HCT116 (cell line): Measurements from ENCODE around the gene ELK4. TPM values are rescaled to one million over a fixed set of nuclear protein-coding genes. Genes with fewer than 3 reads are reported as not detected.

Experiments used
- ATAC-seq: fragments of 200-7000 bp; cut with Tn5 transposase; 2 replicates; pipeline ENCODE4 v1.9.1; 2020; ENCODE audit warnings: mild to moderate bottlenecking, moderate library complexity
- BruUV-seq: library from RNA; stranded (reverse); fragments of 400-500 nt; replicated peaks from 2 replicates; lab custom pipeline; 2021; lab: Mats Ljungman, UMichigan
- CTCF ChIA-PET: fragments of 300-600 bp; sonication (Branson Sonifier 250); formaldehyde crosslinking; loops from one replicate; lab custom pipeline; 2021; ENCODE audit warnings: antibody characterized with exemption; lab: Charles Lee
- POLR2A ChIA-PET: fragments of 300-600, 350-600 bp; sonication (Branson Sonifier 250); formaldehyde crosslinking; loops from one replicate; lab custom pipeline; 2021; ENCODE audit warnings: antibody characterized with exemption; lab: Charles Lee
- RAD21 ChIA-PET, 2 experiments: fragments of 300-600 bp; sonication (Branson Sonifier 250); formaldehyde crosslinking; loops; one replicate each; lab custom pipeline; 2023; ENCODE audit warnings: low total read pairs in 2 of 2; ENCODE audit not compliant: uncharacterized antibody in 2 of 2, unreplicated experiment in 2 of 2, low non-redundant PET in 1 of 2; lab: Charles Lee
- DNase-seq: peaks from one replicate; pipeline ENCODE4 v3.0.0-alpha.2; 2010; ENCODE audit warnings: low read depth, low spot score
- H2AFZ ChIP-seq: fragments of 200-600 bp; shearing (Covaris generic), sonication (generic); 2 replicates; pipeline ENCODE4 v1.6.1; 2017; ENCODE audit warnings: low read depth, mixed run types, mixed read lengths, antibody characterized with exemption, low read length; ENCODE audit not compliant: poor library complexity, severe bottlenecking
- H3K27ac ChIP-seq: 2 replicates; pipeline ENCODE4 v1.5.1; 2012; ENCODE audit warnings: low read depth, low read length
- H3K27me3 ChIP-seq: fragments of 200-600 bp; sonication (generic); 2 replicates; pipeline ENCODE4 v1.6.1; 2016; ENCODE audit warnings: mixed run types, low read length, mixed read lengths; ENCODE audit not compliant: insufficient read depth
- H3K36me3 ChIP-seq, 2 experiments: fragments of 200-500 bp in 1 of 2; fragments of 200-600 bp in 1 of 2; sonication (Bioruptor generic) in 1 of 2; sonication (generic) in 1 of 2; 2 replicates each; pipeline versions ENCODE4 v1.5.1 to v1.6.1; 2014 to 2016; ENCODE audit warnings: low read length in 2 of 2, inconsistent platforms in 1 of 2, mixed read lengths in 1 of 2, mixed run types in 1 of 2; ENCODE audit not compliant: insufficient read depth in 2 of 2, control insufficient read depth in 1 of 2
- H3K4me1 ChIP-seq, 2 experiments: fragments of 200-600 bp in 1 of 2; sonication (generic) in 1 of 2; 2 replicates each; pipeline versions ENCODE4 v1.5.1 to v1.6.1; 2012 to 2017; ENCODE audit warnings: low read length in 2 of 2, inconsistent platforms in 1 of 2, mild to moderate bottlenecking in 1 of 2, mixed read lengths in 1 of 2, mixed run types in 1 of 2, moderate library complexity in 1 of 2; ENCODE audit not compliant: insufficient read depth in 2 of 2, control insufficient read depth in 1 of 2
- H3K4me2 ChIP-seq: fragments of 200-600 bp; sonication (generic); 2 replicates; pipeline ENCODE4 v1.6.1; 2017; ENCODE audit warnings: mixed run types, low read length, mixed read lengths
- H3K4me3 ChIP-seq, 2 experiments: fragments of 200-600 bp in 1 of 2; sonication (generic) in 1 of 2; replicated peaks in 1 of 2; 2 replicates each; pipeline ENCODE4 v1.5.1; 2011 to 2016; ENCODE audit warnings: low read length in 2 of 2, control low read depth in 1 of 2, low read depth in 1 of 2, mild to moderate bottlenecking in 1 of 2, mixed read lengths in 1 of 2, mixed run types in 1 of 2
- H3K79me2 ChIP-seq: fragments of 200-600 bp; sonication (generic); 2 replicates; pipeline ENCODE4 v1.6.1; 2017; ENCODE audit warnings: mild to moderate bottlenecking, mixed run types, low read length, moderate library complexity, mixed read lengths; ENCODE audit not compliant: insufficient read depth
- H3K9ac ChIP-seq: fragments of 200-600 bp; sonication (generic); 2 replicates; pipeline ENCODE4 v1.6.1; 2016; ENCODE audit warnings: low read length, mixed read lengths
- H3K9me2 ChIP-seq: fragments of 200-600 bp; sonication (generic), shearing (Covaris generic); 2 replicates; pipeline ENCODE4 v1.6.1; 2017; ENCODE audit warnings: mixed run types, mild to moderate bottlenecking, moderate library complexity; ENCODE audit not compliant: insufficient read depth
- H3K9me3 ChIP-seq, 2 experiments: fragments of 200-500 bp in 1 of 2; fragments of 200-600 bp in 1 of 2; sonication (Bioruptor generic) in 1 of 2; sonication (generic) in 1 of 2; 2 replicates each; pipeline ENCODE4 v1.6.1; 2014 to 2017; ENCODE audit warnings: low read length in 2 of 2, mixed read lengths in 2 of 2, inconsistent platforms in 1 of 2, low read depth in 1 of 2, mild to moderate bottlenecking in 1 of 2, mixed run types in 1 of 2, moderate library complexity in 1 of 2; ENCODE audit not compliant: control insufficient read depth in 1 of 2, insufficient read depth in 1 of 2
- H4K20me1 ChIP-seq: fragments of 200-600 bp; sonication (generic), shearing (Covaris generic); 2 replicates; pipeline ENCODE4 v1.6.1; 2017; ENCODE audit warnings: mixed run types, mild to moderate bottlenecking, moderate library complexity; ENCODE audit not compliant: insufficient read depth
- EZH2 ChIP-seq: fragments of 200-600 bp; sonication (generic); IDR thresholded peaks from 2 replicates; pipeline ENCODE4 v1.6.1; 2017; ENCODE audit warnings: antibody characterized with exemption, mixed run types
- SP1 ChIP-seq: IDR thresholded peaks from 2 replicates; pipeline ENCODE4 v1.6.1; 2012; ENCODE audit warnings: low read depth
- YY1 ChIP-seq: IDR thresholded peaks from 2 replicates; pipeline ENCODE4 v1.6.1; 2011; ENCODE audit warnings: low read length, low read depth, moderate library complexity, mild to moderate bottlenecking; ENCODE audit not compliant: insufficient replicate concordance; ENCODE audit errors: extremely low read depth
- ZFX ChIP-seq: fragments of 450-650 bp; IDR thresholded peaks from 2 replicates; pipeline ENCODE4 v1.6.1; 2017
- ZNF274 ChIP-seq: fragments of 200-500 bp; sonication (Bioruptor generic); IDR thresholded peaks from 2 replicates; pipeline ENCODE4 v1.6.1; 2014; ENCODE audit warnings: mild to moderate bottlenecking, low read depth, low read length, inconsistent platforms
- intact Hi-C: fragments of 100-400 bp; cut with micrococcal nuclease; formaldehyde crosslinking; loops from 2 replicates; pipeline ENCODE4 v1.10.0; 2022
- total RNA-seq: library from RNA; stranded (reverse); gene quantifications from one replicate; pipeline ENCODE4 v1.2.1, GENCODE V29; 2021; ENCODE audit not compliant: unreplicated experiment
- TF ChIP-seq, protein P1 (sequence below), 3 experiments: fragments of 200-600 bp in 1 of 3; sonication (generic) in 1 of 3; IDR thresholded peaks in 2 of 3; conservative IDR thresholded peaks in 1 of 3; 2 replicates each; pipeline ENCODE4 v1.5.1; 2012 to 2017; ENCODE audit warnings: low read depth in 2 of 3, low read length in 2 of 3, antibody characterized with exemption in 1 of 3, borderline replicate concordance in 1 of 3, control low read depth in 1 of 3, mild to moderate bottlenecking in 1 of 3, mixed read lengths in 1 of 3, mixed run types in 1 of 3, moderate library complexity in 1 of 3; ENCODE audit not compliant: insufficient read depth in 1 of 3
- TF ChIP-seq, protein P2 (sequence below): IDR thresholded peaks from 2 replicates; pipeline ENCODE4 v1.6.1; 2012; ENCODE audit warnings: low read depth

The ELK4 gene
- total RNA-seq, 1 experiment from 2014 or later = 46.2 TPM

DNA sequence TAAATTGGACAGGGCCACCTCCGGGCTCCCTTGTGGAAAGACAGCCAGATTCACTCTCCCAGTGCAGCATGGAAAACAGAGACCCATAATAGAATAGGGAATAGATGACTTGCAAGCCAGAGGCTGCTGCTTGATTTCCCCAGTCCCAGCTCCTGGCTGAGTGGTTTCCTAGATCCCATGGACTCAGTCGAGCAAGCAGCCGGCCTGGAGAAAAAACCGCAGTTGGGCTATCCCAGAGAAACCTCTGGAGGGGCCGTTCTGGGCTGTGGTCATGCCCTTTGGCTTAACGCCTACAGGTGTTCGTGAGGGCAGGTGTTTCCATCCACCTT is 61.7 kb downstream of the ELK4 start:
- H3K9me2 ChIP-seq = no peaks in the 10 kb centered on the region
- POLR2A ChIA-PET = no interaction called here
- no peaks in the 10 kb centered on the region for H3K36me3 ChIP-seq
- DNase-seq (no peak), ATAC-seq (no peak)
- no peak overlapping the region for H3K4me2 ChIP-seq
- no peak overlapping the region for H3K9ac ChIP-seq
- no peak overlapping the region for H2AFZ ChIP-seq
- no peak overlapping the region for H3K4me3 ChIP-seq
- H3K4me1 ChIP-seq = no peaks in the 10 kb centered on the region
- H3K9me3 ChIP-seq = no peaks in the 10 kb centered on the region
- no peak overlapping the region for H3K27ac ChIP-seq
- CTCF ChIA-PET = interaction anchor here (1.2 kb wide), 1 partner anchor 22 kb away, joined by 3 read pairs; no protein-coding TSS in a partner anchor
- BruUV-seq = no TSS peak
- no peak for TF ChIP-seq ZNF274
- TF ChIP-seq YY1 = no peak
- no peak for TF ChIP-seq SP1
- TF ChIP-seq, protein P1, sequence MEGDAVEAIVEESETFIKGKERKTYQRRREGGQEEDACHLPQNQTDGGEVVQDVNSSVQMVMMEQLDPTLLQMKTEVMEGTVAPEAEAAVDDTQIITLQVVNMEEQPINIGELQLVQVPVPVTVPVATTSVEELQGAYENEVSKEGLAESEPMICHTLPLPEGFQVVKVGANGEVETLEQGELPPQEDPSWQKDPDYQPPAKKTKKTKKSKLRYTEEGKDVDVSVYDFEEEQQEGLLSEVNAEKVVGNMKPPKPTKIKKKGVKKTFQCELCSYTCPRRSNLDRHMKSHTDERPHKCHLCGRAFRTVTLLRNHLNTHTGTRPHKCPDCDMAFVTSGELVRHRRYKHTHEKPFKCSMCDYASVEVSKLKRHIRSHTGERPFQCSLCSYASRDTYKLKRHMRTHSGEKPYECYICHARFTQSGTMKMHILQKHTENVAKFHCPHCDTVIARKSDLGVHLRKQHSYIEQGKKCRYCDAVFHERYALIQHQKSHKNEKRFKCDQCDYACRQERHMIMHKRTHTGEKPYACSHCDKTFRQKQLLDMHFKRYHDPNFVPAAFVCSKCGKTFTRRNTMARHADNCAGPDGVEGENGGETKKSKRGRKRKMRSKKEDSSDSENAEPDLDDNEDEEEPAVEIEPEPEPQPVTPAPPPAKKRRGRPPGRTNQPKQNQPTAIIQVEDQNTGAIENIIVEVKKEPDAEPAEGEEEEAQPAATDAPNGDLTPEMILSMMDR (IDR thresholded peaks at IDR 0.05 in 2 of 3, conservative IDR thresholded peaks at IDR 0.05 in 1 of 3; ENCODE audit: borderline replicate concordance in 1 of 3, insufficient read depth in 1 of 3, low read depth in 2 of 3, low read length in 2 of 3) = no peak
- TF ChIP-seq, protein P2, sequence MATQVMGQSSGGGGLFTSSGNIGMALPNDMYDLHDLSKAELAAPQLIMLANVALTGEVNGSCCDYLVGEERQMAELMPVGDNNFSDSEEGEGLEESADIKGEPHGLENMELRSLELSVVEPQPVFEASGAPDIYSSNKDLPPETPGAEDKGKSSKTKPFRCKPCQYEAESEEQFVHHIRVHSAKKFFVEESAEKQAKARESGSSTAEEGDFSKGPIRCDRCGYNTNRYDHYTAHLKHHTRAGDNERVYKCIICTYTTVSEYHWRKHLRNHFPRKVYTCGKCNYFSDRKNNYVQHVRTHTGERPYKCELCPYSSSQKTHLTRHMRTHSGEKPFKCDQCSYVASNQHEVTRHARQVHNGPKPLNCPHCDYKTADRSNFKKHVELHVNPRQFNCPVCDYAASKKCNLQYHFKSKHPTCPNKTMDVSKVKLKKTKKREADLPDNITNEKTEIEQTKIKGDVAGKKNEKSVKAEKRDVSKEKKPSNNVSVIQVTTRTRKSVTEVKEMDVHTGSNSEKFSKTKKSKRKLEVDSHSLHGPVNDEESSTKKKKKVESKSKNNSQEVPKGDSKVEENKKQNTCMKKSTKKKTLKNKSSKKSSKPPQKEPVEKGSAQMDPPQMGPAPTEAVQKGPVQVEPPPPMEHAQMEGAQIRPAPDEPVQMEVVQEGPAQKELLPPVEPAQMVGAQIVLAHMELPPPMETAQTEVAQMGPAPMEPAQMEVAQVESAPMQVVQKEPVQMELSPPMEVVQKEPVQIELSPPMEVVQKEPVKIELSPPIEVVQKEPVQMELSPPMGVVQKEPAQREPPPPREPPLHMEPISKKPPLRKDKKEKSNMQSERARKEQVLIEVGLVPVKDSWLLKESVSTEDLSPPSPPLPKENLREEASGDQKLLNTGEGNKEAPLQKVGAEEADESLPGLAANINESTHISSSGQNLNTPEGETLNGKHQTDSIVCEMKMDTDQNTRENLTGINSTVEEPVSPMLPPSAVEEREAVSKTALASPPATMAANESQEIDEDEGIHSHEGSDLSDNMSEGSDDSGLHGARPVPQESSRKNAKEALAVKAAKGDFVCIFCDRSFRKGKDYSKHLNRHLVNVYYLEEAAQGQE = no peak
- TF ChIP-seq EZH2 = no peak
- TF ChIP-seq ZFX = no peak
- intact Hi-C loops = no loop called here
- no peaks in the 10 kb centered on the region for H3K79me2 ChIP-seq
- H3K27me3 ChIP-seq = no peaks in the 10 kb centered on the region
- no peaks in the 10 kb centered on the region for H4K20me1 ChIP-seq
- RAD21 ChIA-PET = no interaction called here
